GM12875 (cell line): ENCODE results near the gene OR52M1.

Source experiments
- H3K4me3 ChIP-seq: one replicate; pipeline ENCODE4 v1.5.1; 2011; ENCODE audit warnings: low read depth, low read length, control low read depth
- CTCF ChIP-seq: IDR thresholded peaks from 2 replicates; pipeline ENCODE4 v1.5.1; 2011; ENCODE audit warnings: low read depth, mild to moderate bottlenecking, control low read depth, inconsistent platforms, low read length, moderate library complexity, borderline replicate concordance; ENCODE audit not compliant: insufficient read depth

The OR52M1 gene

GRCh38 chr11:4565371-4565770 is 20.4 kb downstream of the OR52M1 start:
- H3K4me3 ChIP-seq: no peak overlapping the region
- TF ChIP-seq CTCF: no peak

- no peak overlapping the region for H3K4me3 ChIP-seq
- TF ChIP-seq CTCF: no peak
These were observed 24.1 kb downstream of the OR52M1 start for GRCh38 chr11:4569075-4569474.

GRCh38 chr11:4576880-4577279 is 31.9 kb downstream of the OR52M1 start:
- no peak overlapping the region for H3K4me3 ChIP-seq
- no peak for TF ChIP-seq CTCF

GRCh38 chr11:4577761-4578160 is 32.8 kb downstream of the OR52M1 start:
- no peak overlapping the region for H3K4me3 ChIP-seq
- TF ChIP-seq CTCF: no peak

- TF ChIP-seq CTCF: no peak
- no peak overlapping the region for H3K4me3 ChIP-seq
These were observed 33.6 kb downstream of the OR52M1 start for GRCh38 chr11:4578624-4579023.

GRCh38 chr11:4580124-4580523 is 35.1 kb downstream of the OR52M1 start:
- no peak overlapping the region for H3K4me3 ChIP-seq
- no peak for TF ChIP-seq CTCF

GRCh38 chr11:4581443-4581842 is 36.5 kb downstream of the OR52M1 start, which contains the start of gene OR52I2:
Gene OR52I2, plus strand, starts transcription at chr11:4581743.
- no peak within 1 kb of the TSS for H3K4me3 ChIP-seq
- no peak for TF ChIP-seq CTCF
